ENCODE data around the gene DNMBP. TPM values are rescaled to one million over a fixed set of nuclear protein-coding genes. Genes with fewer than 3 reads are reported as not detected.

DNMBP gene
- polyA plus RNA-seq, 1 experiment, result 16.3 TPM

GRCh38 chr10:99915414-99915813, 94.3 kb downstream of the DNMBP start:
- no peak for DNase-seq (ENCODE audit: low read depth)
- TF ChIP-seq, protein P1, sequence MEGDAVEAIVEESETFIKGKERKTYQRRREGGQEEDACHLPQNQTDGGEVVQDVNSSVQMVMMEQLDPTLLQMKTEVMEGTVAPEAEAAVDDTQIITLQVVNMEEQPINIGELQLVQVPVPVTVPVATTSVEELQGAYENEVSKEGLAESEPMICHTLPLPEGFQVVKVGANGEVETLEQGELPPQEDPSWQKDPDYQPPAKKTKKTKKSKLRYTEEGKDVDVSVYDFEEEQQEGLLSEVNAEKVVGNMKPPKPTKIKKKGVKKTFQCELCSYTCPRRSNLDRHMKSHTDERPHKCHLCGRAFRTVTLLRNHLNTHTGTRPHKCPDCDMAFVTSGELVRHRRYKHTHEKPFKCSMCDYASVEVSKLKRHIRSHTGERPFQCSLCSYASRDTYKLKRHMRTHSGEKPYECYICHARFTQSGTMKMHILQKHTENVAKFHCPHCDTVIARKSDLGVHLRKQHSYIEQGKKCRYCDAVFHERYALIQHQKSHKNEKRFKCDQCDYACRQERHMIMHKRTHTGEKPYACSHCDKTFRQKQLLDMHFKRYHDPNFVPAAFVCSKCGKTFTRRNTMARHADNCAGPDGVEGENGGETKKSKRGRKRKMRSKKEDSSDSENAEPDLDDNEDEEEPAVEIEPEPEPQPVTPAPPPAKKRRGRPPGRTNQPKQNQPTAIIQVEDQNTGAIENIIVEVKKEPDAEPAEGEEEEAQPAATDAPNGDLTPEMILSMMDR (IDR thresholded peaks at IDR 0.05; ENCODE audit: insufficient read depth, low read depth, low read length), result no peak
- H3K4me3 ChIP-seq (ENCODE audit: low read depth, low read length), result no peak overlapping the region
- no peaks in the 10 kb centered on the region; the same call in 1 of the 2 replicates for H3K36me3 ChIP-seq (ENCODE audit: control insufficient read depth, insufficient read depth, low read length)
- H3K27me3 ChIP-seq (ENCODE audit: control insufficient read depth, insufficient read depth, low read length), result no peaks in the 10 kb centered on the region
- POLR2A ChIA-PET, result no interaction called here
- CTCF ChIA-PET, result no interaction called here

DNA sequence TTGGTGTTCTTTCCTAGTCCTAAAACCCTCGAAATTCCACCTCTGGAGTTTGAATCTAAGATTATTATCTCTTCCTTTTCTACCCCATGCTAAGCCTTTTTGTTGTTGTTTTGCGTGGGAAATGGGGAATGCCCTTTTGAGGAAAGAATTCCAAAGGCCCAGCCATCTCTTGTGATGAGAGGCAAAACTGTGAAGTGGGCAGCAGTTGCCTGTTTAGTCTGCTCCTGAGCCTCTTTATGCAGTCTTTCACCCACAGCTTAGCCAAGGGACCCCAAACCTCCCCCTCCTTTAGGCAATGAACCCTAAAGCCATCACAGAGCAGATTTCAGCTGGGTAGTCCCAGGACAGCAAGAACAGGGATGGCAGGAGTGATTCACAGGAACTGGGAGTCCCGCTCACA, 95.5 kb downstream of the DNMBP start:
- DNase-seq (ENCODE audit: low read depth), result no peak
- CTCF ChIA-PET, result interaction anchor here (1.5 kb wide), 1 partner anchor 95 kb away, joined by 5 read pairs; the partner anchor contains the start of gene DNMBP
- TF ChIP-seq, protein P1 (IDR thresholded peaks at IDR 0.05; ENCODE audit: insufficient read depth, low read depth, low read length), result no peak
- H3K4me3 ChIP-seq (ENCODE audit: low read depth, low read length), result no peak overlapping the region
- POLR2A ChIA-PET, result no interaction called here
- H3K36me3 ChIP-seq (ENCODE audit: control insufficient read depth, insufficient read depth, low read length), result no peaks in the 10 kb centered on the region; the same call in 1 of the 2 replicates
- H3K27me3 ChIP-seq (ENCODE audit: control insufficient read depth, insufficient read depth, low read length), result no peaks in the 10 kb centered on the region

- Histone ChIP-seq H3K27me3 (ENCODE audit: control insufficient read depth, insufficient read depth, low read length) (no peaks in the 10 kb centered on the region), H3K36me3 (ENCODE audit: control insufficient read depth, insufficient read depth, low read length) (no peaks in the 10 kb centered on the region; the same call in 1 of the 2 replicates), H3K4me3 (ENCODE audit: low read depth, low read length) (no peak overlapping the region)
- ChIA-PET CTCF (interaction anchor here (0.9 to 1.5 kb wide), 2 partner anchors 96 to 132 kb away, joined by 5 read pairs; partner anchors contain the start of gene DNMBP), POLR2A (no interaction called here)
- TF ChIP-seq, protein P1 (IDR thresholded peaks at IDR 0.05; ENCODE audit: insufficient read depth, low read depth, low read length), result no peak
- DNase-seq (ENCODE audit: low read depth), result no peak
Observed at GRCh38 chr10:99913831-99914235, 95.9 kb downstream of the DNMBP start.

- no peak for DNase-seq (ENCODE audit: low read depth)
- CTCF ChIA-PET, result no interaction called here
- H3K27me3 ChIP-seq (ENCODE audit: control insufficient read depth, insufficient read depth, low read length), result no peaks in the 10 kb centered on the region
- H3K4me3 ChIP-seq (ENCODE audit: low read depth, low read length), result no peak overlapping the region
- POLR2A ChIA-PET, result no interaction called here
- TF ChIP-seq, protein P1 (IDR thresholded peaks at IDR 0.05; ENCODE audit: insufficient read depth, low read depth, low read length), result no peak
- H3K36me3 ChIP-seq (ENCODE audit: control insufficient read depth, insufficient read depth, low read length), result peaks cover 3% of the 10 kb centered on the region
Observed at GRCh38 chr10:99912041-99912440, 97.7 kb downstream of the DNMBP start.

DNA sequence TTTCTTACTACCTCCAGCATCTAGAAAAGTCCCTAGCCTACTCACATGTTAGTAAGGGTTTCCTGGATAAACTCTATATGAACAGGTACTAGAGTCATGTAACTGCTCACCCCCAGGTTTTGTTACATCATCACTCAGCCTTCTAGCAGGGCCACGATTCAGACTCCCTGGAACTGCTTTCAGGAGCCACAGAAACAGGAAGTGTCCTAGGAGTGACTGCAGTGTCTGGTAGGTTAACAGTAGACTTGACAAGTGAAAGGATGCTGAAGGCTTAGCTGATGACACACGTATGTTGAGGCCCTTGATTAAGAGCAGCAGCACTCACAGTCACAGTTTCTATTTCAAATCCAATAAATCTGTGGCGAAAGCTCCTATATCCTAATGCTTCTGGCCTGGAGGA, 101.2 kb downstream of the DNMBP start:
- TF ChIP-seq, protein P1 (IDR thresholded peaks at IDR 0.05; ENCODE audit: insufficient read depth, low read depth, low read length), result no peak
- Histone ChIP-seq H3K4me3 (ENCODE audit: low read depth, low read length) (no peak overlapping the region), H3K36me3 (ENCODE audit: control insufficient read depth, insufficient read depth, low read length) (peaks cover 13% of the 10 kb centered on the region), H3K27me3 (ENCODE audit: control insufficient read depth, insufficient read depth, low read length) (no peaks in the 10 kb centered on the region)
- ChIA-PET POLR2A (no interaction called here), CTCF (interaction anchor here (1.5 kb wide), 1 partner anchor 101 kb away, joined by 5 read pairs; the partner anchor contains the start of gene DNMBP)
- no peak for DNase-seq (ENCODE audit: low read depth)

All from BJ (cell line).